ENCODE results near the gene KCNQ1. TPM values are rescaled to one million over a fixed set of nuclear protein-coding genes. Genes with fewer than 3 reads are reported as not detected.

KCNQ1 gene
- polyA plus RNA-seq, 1 donor from 2014 or later: not detected

- H3K9ac ChIP-seq (ENCODE audit: low read length): no peak overlapping the region
- no peaks in the 10 kb centered on the region for H3K79me2 ChIP-seq (replicated peaks; ENCODE audit: insufficient read depth, low read length)
- no peak overlapping the region for H3K4me3 ChIP-seq (ENCODE audit: low read length)
- H3K4me2 ChIP-seq (ENCODE audit: low read length): no peak overlapping the region
- no peak overlapping the region for H2AFZ ChIP-seq (ENCODE audit: low read depth, low read length)
- TF ChIP-seq REST (IDR thresholded peaks at IDR 0.05; ENCODE audit: borderline replicate concordance) (no peak), RAD21 (conservative IDR thresholded peaks at IDR 0.05) (no peak), EZH2 (IDR thresholded peaks at IDR 0.05; ENCODE audit: borderline replicate concordance, insufficient read depth, low read length, poor library complexity, severe bottlenecking) (no peak), POLR2AphosphoS5 (IDR thresholded peaks at IDR 0.05) (no peak), MXI1 (conservative IDR thresholded peaks at IDR 0.05; ENCODE audit: poor library complexity, severe bottlenecking) (no peak), EP300 (conservative IDR thresholded peaks at IDR 0.05; ENCODE audit: poor library complexity, severe bottlenecking) (no peak), SMC3 (conservative IDR thresholded peaks at IDR 0.05; ENCODE audit: poor library complexity) (no peak), CTCF (IDR thresholded peaks at IDR 0.05; ENCODE audit: poor library complexity, severe bottlenecking) (no peak), TAF1 (IDR thresholded peaks at IDR 0.05; ENCODE audit: low read depth) (no peak)
- no peaks in the 10 kb centered on the region for H3K27me3 ChIP-seq (ENCODE audit: insufficient read depth, low read depth, low read length)
- H3K9me2 ChIP-seq (ENCODE audit: insufficient read depth, low read length): no peaks in the 10 kb centered on the region
- H3K36me3 ChIP-seq (ENCODE audit: insufficient read depth, low read length): no peaks in the 10 kb centered on the region
- H4K20me1 ChIP-seq (ENCODE audit: insufficient read depth): no peaks in the 10 kb centered on the region
- no peak overlapping the region for H3K27ac ChIP-seq (ENCODE audit: low read length)
- no peaks in the 10 kb centered on the region for H3K9me3 ChIP-seq (ENCODE audit: low read length)
- H3F3A ChIP-seq (ENCODE audit: insufficient read depth, low read length, poor library complexity, severe bottlenecking): no peaks in the 10 kb centered on the region
Observed at GRCh38 chr11:2465202-2466068, 20.6 kb downstream of the KCNQ1 start.

- Histone ChIP-seq H3K79me2 (replicated peaks; ENCODE audit: insufficient read depth, low read length) (no peaks in the 10 kb centered on the region), H3K9ac (ENCODE audit: low read length) (no peak overlapping the region), H3K4me2 (ENCODE audit: low read length) (no peak overlapping the region), H3K36me3 (ENCODE audit: insufficient read depth, low read length) (no peaks in the 10 kb centered on the region), H3K27me3 (ENCODE audit: insufficient read depth, low read depth, low read length) (no peaks in the 10 kb centered on the region), H3K9me2 (ENCODE audit: insufficient read depth, low read length) (no peaks in the 10 kb centered on the region), H3K9me3 (ENCODE audit: low read length) (no peaks in the 10 kb centered on the region), H2AFZ (ENCODE audit: low read depth, low read length) (no peak overlapping the region), H3F3A (ENCODE audit: insufficient read depth, low read length, poor library complexity, severe bottlenecking) (no peaks in the 10 kb centered on the region), H4K20me1 (ENCODE audit: insufficient read depth) (no peaks in the 10 kb centered on the region), H3K27ac (ENCODE audit: low read length) (no peak overlapping the region), H3K4me3 (ENCODE audit: low read length) (no peak overlapping the region)
- TF ChIP-seq CTCF (IDR thresholded peaks at IDR 0.05; ENCODE audit: poor library complexity, severe bottlenecking) (no peak), EZH2 (IDR thresholded peaks at IDR 0.05; ENCODE audit: borderline replicate concordance, insufficient read depth, low read length, poor library complexity, severe bottlenecking) (no peak), SMC3 (conservative IDR thresholded peaks at IDR 0.05; ENCODE audit: poor library complexity) (no peak), TAF1 (IDR thresholded peaks at IDR 0.05; ENCODE audit: low read depth) (no peak), RAD21 (conservative IDR thresholded peaks at IDR 0.05) (no peak), MXI1 (conservative IDR thresholded peaks at IDR 0.05; ENCODE audit: poor library complexity, severe bottlenecking) (no peak), EP300 (conservative IDR thresholded peaks at IDR 0.05; ENCODE audit: poor library complexity, severe bottlenecking) (no peak), POLR2AphosphoS5 (IDR thresholded peaks at IDR 0.05) (no peak), REST (IDR thresholded peaks at IDR 0.05; ENCODE audit: borderline replicate concordance) (no peak)
Observed at GRCh38 chr11:2466069-2466801, 21.4 kb downstream of the KCNQ1 start.

All from neural cell (in vitro differentiated cells).